ENCODE results near the gene NPAS4.
"Not testable (repeated sequence)": the region's sequence is repeated elsewhere in the genome, so short reads cannot be mapped to it uniquely, and the experiment has no call there.

The NPAS4 gene

DNA sequence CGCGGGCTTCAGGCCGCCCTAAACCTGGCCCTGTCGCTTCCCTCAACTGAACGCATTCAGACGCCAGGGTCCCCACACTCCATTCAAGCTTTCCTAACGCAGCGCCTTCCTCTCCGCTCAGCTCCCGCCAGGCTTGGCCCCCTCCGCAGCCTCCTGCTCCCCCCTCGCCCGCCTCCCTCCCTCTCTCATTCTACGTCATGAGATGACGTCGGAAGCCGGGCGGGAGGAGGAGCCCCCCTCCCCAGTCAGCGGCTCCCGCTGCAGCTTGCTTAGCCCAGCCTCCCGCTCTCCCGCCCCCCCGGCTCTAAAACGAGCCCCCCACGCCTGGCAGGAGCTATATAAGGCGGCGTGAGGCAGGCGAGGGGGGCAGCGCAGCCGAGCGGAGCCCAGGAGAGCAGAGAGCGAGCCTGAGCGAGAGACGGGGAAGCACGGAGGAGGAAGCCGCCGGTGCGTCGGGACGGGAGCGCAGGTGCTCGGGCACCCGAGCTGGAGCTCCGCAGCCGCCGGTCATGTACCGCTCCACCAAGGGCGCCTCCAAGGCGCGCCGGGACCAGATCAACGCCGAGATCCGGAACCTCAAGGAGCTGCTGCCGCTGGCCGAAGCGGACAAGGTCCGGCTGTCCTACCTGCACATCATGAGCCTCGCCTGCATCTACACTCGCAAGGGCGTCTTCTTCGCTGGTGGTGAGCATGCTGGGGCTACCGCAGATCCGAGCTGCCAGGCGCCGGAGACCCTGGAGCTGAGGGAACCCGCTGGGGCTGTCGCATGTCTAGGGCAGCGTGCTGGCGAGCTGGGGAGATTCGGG is at the start of gene NPAS4:
TSS of gene NPAS4 (plus strand) at position 365 of the 806 bp plus-strand sequence. CDS start at position 510, 145 bp downstream.
- DNase-seq = no peak

DNA sequence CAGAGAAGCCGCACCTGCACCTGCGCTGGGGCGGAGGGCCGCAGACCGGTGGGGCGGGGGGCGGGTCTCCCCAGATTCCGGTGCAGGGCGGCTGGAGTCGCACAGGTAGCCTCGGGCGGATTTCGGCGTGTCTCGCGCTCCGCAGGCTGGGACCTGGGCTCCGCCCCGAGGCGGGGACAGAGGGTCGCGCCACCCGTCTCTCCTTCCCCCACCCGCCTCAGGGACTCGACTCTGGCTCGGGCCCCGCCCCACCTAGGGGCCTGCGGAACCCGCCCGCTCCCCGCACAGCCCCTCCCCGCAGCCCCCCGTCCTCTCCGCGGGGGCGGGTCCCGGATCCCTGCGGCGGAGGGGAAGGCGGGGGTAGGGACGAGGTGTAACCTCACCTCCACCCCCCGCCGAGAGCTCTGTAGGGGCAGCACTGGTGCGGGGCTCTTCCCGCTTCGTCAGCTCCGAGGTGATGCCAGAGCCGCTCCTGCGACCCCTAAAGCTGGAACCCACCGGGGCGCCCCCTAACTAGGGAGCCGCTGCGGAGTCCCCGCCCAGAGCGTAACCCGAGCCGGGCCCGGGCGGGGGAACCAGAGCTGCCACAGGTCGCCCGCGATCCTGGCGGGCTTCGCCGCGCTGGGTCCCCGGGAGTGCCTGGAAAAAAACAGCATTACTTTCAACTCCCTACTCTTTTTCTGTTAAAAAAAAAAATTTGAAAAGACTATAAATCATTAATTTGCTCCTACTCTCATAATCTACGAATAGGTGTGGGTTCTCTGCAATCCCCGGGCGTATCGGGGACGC is 49.0 kb upstream of the NPAS4 start, which contains the start of gene SLC29A2:
TSS of gene SLC29A2 (minus strand) at position 134 of the 789 bp plus-strand sequence. CDS start 169 bp downstream, outside the sequence.
- peak; percentile 23 for DNase-seq

DNA sequence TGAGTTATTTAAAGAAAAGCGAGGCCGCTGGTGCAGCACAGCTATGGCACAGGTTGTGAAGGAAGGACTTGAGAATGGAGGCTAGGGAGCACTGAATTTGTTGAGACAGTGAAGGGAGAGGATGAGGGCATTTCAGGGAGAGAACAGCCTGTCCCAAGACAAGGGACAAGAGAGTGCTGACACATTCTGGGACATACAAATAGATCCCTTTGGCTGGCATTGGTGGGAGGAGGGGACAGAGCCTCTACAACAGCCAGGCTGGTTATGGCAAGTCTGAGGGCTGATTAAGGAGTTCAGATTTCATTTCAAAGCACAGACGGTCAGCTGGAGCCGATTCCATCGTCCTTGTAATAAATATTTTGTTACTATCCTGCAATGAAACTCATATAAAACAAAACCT is 47.6 kb upstream of the NPAS4 start:
- DNase-seq = peak; percentile 57

DNA sequence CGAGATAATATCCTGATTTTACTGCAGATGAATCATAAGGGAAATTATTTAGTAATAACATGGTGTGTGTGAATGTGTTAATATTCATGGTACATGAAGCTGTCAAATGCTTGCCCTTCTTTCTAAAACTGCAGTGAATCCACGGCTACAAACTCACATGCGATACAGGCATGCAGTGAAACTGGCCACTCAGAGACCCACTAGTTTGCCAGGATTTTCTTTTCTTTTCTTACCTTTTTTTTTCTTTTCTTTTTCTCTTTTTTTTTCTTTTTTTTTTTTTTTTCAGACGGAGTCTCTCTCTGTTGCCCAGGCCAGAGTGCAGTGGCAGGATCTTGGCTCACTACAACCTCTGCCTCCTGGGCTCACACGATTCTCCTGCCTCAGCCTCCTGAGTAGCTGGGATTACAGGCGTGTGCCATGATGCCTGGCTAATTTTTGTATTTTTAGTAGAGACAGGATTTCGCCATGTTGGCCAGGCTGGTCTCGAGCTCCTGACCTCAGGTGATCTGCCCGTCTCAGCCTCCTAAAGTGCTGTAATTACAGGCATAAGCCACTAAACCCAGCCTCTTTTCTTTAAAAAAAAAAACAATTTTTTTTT is 47.0 kb upstream of the NPAS4 start:
- DNase-seq = not testable (repeated sequence)

DNA sequence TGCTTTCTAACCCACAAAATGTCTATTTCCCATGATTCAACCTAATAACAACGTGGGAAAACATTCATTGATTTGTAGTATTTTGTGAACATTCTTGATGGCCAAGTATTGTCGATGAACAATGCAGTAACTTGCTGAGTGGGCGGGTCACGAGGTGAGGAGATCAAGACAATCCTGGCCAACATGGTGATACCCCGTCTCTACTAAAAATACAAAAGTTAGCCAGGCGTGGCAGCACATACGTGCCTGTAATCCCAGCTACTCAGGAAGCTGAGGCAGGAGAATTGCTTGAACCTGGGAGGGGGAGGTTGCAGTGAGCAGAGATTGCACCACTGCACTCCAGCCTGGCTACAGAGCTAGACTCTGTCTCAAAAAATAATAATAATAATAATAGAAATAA is 40.6 kb upstream of the NPAS4 start:
- DNase-seq = not testable (repeated sequence)

DNA sequence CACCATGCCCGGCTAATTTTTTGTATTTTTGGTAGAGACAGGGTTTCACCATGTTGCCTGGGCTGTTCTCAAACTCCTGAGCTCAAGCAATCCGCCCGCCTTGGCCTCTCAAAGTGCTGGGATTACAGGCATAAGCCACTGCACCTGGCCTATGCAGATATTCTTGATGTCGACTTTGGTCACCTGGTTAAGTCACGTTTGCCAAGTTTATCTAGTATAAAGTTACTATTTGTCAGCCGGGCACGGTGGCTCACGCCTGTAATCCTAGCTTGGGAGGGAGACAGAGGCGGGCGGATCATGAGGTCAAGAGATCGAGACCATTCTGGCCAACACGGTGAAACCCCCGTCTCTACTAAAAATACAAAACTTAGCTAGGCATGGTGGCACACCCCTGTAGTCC is 36.5 kb upstream of the NPAS4 start:
- DNase-seq = not testable (repeated sequence)

DNA sequence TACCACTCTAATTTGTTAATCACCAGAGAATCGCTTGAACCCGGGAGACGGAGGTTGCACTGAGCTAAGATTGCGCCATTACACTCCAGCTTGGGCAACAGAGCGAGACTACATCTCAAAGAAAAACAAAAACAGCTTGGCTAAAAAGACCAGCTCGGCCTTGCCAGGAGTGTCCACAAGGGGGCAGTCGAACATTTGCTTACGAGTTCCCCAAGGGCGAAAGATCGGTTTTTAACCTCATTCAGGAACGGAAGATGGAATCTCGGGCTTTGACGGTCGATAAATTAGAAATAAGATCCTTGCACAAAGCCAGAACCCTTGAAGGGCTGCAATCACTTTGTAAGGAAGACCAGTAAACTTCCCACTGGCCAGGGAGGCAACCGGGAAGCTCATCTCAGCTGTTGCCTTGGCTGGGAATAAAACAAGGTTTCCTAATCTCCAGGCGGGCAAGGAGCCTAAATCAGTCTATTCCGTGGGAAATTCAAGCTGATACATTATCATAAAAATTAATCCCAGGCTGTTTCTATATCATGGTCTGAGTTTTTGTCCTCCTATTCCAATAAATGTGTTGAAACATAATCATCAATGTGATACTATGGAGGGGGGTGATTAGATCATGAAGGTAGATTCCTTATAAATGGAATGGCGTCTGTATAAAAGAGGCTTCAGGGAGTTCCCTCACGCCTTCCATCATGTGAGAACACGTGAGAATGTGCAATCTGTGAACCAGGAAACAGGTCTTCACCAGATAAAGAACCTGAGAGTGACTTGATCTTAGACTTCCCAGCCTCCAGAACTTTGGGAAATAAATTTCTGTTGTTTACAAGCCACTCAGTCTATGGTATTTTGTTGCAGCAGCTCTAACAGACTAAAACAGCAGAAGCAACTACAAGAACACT is 34.4 kb upstream of the NPAS4 start:
- DNase-seq = peak; percentile 82

DNA sequence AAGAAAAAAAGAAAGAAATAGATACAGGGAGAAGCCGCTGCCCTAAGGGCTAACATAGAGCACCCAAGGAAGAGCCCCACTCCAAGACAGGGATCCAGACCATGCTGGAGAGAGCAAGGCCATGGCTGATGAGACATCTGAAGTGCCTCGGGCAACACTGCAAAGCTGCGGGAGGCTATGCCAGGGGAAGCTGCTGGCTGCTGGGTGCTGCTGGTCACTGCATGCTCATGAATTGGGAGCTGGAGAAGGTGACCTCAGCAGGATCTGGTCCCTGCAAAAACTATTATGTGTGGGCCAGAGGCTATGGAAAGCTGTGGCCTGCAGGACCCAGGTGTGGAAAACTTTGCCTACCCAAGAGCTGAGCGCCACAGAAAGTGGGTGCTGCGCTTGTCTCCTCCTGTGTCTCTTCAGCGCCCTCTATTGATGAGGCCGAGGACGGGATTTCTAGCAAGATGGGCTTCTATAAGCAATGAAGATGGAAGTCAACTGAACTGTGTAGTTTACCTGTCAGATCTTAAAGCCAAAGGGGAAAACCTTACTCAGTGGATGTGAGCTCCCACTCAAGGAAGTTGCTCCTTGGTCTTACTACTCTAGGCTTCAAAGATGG is 32.0 kb upstream of the NPAS4 start:
- DNase-seq = peak; percentile 29

DNA sequence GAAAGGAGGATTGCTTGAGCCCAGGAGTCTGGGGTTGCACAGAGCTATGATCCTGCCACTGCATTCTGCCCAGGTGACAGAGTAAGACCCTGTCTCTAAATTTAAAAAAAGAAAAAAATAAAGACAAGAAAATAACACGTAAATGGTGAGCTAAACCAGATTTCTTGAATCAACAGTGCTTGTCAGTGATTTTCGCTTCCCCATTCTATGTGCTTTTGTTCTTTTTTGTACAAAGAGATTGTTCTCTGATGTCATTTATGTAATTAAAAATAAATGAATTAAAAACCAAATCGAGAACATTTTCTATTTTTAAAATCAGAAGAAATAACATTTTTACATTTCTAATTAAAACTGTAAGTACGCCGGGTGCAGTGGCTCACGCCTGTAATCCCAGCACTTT is 29.5 kb upstream of the NPAS4 start:
- DNase-seq = no peak

DNA sequence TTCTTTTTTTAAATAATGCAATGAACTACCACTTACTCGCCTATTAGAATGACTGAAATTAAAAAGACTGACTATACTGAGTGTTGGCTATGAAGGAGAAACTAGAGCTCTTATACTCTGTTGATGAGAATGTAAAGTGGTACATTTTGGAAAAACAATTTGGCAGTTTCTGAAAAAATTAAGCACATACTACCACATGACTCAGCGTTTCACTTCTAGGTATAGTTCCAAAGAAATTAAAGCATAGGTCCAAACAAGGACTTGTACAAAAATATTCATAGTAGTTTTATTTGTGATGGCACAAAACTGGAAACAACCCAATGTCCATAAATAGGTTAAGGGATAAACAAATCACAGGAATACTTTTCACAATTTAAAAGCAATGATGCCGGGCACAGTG is 26.9 kb upstream of the NPAS4 start:
- DNase-seq = no peak

DNA sequence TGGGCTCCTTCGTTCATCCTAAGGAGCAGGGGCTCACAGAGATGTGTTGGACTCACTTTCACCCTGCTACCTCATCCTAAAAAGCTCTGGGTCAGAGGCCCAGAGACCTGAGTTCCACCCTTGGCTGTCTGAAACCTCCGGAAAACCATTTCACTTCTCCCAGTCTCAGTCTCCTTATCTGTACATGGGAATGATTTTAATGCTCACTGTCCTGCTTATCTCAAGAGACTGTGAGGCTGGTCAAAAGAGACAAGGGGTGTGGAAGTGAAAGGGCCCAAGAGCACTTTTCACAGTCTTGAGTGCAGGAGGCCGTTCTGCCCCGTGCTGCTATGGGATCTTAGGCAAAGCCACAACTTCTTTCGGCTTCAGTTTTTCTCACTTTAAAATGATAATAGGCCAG is 13.2 kb upstream of the NPAS4 start:
- no peak for DNase-seq

DNA sequence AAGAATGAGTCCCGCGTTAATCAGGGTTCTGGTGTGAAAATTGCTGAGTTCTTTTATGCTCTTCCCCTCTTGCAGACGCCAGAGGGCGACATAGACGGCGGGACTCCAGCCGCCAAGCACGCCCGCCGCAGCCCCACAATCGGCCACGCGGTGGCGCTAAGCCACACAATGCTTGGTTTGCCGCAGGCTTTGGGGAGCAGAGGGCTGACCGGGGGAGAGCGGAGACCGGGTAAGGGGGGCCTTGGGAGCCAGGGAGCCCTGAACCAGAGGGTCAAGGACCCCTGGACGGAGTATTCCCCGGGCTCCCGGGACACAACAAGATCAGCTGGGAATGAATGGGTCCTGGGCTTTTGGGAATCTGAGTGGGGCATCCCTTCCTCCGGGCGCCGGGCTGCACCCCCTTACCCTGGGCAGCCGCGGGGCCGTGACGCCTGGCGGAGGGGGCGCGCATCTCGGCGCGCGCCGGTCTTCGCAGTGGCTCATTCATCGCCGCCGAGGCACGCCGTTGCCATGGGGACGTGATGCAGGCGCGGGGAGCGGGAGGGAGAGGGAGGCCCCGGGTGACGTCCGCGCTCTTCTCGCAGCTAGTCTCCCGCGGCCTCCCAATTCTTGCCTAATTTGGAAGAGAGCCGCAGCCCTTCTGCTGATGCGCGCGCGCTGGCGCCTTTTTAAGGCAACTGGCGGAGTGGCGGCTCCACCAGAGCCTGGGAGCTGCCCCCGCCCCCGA is 12.2 kb upstream of the NPAS4 start:
- DNase-seq = peak; percentile 89

DNA sequence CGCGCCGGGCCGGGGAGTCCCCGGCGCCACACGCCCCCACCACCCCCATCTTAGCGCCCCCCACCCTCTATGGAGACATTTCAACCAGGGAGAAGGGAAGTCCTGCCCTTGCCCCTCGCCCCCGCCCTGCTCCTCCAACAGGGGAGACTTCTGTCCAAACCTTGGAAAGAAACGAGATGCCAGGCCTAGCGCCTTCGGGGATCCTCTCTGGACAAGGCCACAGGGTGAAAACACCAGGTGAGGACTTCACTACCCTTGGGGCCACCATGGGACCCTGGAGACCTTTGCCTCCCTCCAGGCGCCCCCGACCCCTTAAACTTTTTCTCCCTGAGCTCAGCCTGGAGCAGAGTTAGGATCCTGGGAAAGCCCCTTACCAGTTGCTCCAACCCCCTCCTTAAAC is 11.6 kb upstream of the NPAS4 start:
- DNase-seq = no peak

DNA sequence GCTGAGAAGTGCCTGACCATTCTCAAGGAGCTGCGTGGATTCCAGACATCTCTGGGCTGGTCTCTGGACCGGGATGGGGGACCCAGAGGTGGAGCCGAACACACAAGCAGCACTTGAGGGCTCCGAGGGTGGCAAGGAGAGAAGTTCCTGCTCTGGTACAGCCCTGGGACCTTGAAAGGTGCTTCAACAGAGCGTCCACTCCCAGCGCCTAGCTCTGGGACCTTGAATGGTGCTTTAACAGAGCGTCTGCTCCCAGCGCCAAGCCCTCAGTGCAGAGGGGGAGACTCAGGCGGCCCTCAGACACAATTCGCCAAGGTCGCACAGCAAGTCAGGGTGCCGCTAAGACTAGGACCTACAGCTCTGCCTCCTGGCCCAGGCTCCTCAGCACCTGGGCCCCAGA is 10.6 kb upstream of the NPAS4 start:
- no peak for DNase-seq

DNA sequence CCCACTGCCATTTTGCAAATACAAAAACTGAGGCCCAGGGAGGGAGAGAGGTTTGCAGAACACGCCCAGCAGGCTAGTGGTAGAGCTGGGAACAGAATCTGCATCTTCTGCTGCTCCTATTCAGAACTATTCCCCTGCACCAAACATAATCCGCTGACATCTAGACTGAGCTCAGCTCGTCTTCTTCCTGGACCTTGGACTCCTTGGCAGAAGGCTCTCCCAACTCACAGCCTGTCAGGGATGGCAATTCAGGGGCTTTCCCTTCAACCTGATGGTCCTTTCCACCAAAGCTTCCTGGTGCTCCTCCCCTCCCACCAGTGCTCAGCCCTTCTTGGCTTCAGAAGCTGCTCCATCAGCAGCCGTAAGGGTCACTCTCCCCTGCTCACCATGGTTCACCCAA is 9.5 kb upstream of the NPAS4 start:
- no peak for DNase-seq

DNA sequence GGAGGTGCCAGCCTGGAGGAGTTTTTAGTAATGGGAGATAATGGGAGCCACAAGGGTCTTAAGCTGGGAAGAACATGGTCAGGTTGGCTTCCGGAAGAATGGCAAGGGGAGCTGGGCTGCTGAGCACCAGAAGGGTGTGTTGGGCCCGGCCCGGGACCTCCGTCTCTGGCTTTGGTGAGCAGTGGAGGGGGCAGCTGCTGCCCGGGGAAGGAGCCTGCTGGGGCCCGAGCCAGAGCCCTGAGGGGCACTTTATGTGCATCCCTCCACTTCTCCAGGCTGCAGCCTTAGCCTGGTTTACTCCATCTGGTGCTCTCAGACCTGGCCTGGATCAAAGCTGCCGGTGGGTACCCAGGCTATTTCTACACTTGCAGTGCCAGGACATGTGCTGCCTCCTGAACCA is 8.7 kb upstream of the NPAS4 start:
- DNase-seq = no peak

DNA sequence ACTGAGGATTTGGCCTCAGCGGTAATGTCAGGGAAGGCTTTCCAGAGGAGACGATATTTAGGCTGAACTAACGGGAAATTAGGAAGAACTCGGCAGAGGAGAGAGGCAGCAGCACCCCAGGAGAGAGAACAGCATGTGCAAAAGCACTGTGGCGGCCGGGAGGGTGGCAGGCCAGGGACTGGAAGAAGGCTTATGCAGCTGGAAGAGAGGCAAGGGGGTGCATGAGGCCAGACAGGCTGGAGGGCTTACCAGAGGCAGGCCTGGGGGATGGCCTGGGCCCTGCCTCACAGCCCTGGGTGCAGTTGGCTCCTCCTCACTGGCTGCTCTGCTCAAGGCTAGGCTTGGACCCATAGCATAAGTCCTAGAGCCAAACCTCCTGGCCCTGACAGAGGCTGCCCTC is 7.7 kb upstream of the NPAS4 start:
- DNase-seq = no peak

DNA sequence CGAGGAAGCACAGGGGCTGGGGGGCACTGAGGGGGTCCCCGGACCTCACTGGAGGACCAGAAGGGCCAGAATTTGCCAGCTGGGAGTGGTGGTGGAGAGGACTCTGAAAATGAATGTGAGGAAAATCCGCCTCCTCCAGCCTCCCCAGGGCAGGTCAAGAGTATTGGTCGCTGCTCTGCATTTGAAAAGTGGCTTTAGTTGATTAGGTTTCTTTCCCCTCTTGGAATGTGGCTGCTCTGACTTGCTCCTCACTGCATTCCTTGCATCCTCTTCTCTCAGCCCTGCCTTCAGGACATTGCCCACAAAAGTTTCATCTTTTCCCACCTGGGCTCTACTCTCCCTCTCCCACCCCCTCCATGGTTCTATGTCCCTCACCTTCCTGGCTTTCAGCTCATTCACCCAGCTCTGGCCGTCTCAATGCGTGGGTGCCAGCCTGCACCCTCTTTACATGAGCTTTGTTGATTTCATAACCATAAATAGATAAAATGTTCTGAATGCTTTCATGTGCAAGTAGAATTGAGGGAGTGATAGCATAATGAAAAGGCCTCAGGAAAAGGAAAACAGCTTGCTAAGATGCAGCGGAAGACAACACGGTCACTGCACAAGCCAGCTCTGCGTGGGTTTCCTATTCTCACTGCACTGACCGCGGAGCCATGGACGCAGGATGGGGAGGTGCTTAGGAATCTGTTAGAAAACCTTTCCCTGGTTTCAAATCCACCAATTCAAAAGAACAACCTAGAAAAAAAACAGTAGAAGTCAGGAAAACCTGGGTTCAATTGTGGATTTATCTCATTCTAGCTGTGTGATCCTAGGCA is 6.5 kb upstream of the NPAS4 start:
- DNase-seq = no peak

DNA sequence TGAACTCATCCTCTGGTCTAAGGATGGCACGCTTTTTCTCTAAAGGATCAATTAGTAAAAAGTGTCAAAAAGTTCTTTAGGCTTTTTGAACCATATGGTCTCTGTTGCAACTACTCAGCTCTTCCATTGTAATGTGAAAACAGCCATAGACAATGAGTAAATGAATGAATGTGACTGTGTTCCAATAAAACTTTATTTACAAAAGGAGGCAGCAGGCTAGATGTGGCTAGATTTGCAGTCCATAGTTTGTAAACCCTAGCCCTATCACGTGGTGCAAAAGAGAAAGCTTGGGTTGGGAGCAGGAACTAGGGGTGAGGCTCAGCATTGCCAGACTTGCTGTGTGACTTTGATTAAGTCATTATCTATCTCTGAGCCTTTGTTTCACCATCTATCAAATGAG is 5.4 kb upstream of the NPAS4 start:
- no peak for DNase-seq

DNA sequence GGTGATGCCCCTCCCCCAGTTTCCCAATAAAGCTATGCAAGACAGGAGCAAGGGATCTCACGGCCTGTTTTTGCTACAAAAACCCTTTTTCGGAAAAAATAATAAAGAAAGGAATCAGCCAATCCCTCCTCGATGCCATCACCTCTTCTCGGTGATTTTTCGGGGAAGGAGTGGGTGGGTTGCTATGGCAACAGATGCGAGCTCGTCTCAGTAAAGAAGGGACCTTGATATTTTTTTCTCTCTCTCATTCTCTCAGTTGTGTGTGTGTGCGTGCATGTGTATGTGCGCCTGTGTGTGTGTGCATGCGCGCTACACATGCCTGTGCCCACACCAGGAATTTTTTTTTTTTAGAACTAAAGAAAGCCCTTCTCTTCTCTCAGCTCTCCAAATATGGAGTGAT is 3.8 kb upstream of the NPAS4 start:
- no peak for DNase-seq

All from midbrain (tissue), 1 donor.